Measurements from ENCODE around the gene GPR142.

The GPR142 gene

GRCh38 chr17:74369665-74370490 lies 2.6 kb downstream of the GPR142 start:
- no peak for DNase-seq (ENCODE audit: low read depth)

GRCh38 chr17:74371653-74372147 lies 4.4 kb downstream of the GPR142 start:
- DNase-seq (ENCODE audit: low read depth) = no peak

DNA sequence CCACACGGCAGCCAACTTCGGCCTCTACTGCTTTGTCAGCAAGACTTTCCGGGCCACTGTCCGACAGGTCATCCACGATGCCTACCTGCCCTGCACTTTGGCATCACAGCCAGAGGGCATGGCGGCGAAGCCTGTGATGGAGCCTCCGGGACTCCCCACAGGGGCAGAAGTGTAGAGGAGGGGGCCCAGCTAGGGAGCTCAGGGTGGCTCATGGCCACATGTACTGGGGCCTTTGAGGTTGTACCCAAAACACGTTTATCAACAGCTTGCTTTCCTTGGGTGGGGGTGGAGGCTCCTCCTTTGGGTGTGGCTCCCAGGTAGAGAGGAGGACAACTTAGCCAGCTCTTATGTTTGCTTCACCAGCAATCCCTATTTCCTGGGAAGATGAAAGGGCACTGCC lies 5.1 kb downstream of the GPR142 start:
- no peak for DNase-seq (ENCODE audit: low read depth)

- DNase-seq (ENCODE audit: low read depth) = no peak
These were observed 6.7 kb downstream of the GPR142 start for GRCh38 chr17:74373838-74374606.

DNA sequence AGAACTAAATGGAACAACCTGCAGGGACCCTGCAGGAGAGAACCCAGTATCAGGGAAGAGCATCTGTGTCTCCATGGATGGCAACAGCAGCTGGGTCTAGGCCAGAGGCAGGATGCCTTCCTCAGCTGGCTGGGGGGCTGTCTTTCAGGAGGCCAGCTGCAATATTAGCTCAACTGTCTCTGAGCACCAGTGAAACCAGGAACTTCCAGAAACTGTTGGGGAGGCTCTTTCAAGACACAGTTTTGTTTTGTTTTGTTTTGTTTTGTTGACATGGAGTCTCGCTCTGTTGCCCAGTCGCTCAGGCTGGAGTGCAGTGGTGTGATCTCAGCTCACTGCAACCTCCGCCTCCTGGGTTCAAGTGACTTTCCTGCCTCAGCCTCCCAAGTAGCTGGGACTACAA lies 7.6 kb downstream of the GPR142 start:
- no peak for DNase-seq (ENCODE audit: low read depth)

- peak; percentile 69 for DNase-seq (ENCODE audit: low read depth)
These were observed 12.3 kb downstream of the GPR142 start for GRCh38 chr17:74379495-74380085.

- DNase-seq (ENCODE audit: low read depth) = no peak
These were observed 13.0 kb downstream of the GPR142 start for GRCh38 chr17:74380086-74380958.

GRCh38 chr17:74380959-74381808 lies 13.9 kb downstream of the GPR142 start:
- DNase-seq (ENCODE audit: low read depth) = no peak

- DNase-seq (ENCODE audit: low read depth) = no peak
These were observed 15.8 kb downstream of the GPR142 start for GRCh38 chr17:74383141-74383540.

DNA sequence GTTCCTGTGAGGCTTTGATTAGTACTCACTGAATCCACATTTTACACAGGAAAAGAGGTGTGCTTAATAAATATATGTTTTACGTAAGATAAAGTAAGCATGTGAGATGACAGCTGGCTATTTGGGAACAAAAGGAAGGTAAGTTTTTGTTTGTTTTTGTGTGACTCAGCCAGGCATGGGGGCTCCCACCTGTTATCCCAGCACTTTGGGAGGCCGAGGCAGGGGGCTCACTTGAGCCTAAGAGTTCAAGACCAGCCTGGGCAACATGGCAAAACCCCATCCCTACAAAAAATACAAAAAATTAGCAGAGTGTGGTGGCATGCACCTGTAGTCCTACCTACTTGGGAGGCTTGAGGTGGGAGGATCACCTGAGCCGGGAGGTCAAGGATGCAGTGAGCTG lies 17.9 kb downstream of the GPR142 start:
- no peak for DNase-seq (ENCODE audit: low read depth)

DNA sequence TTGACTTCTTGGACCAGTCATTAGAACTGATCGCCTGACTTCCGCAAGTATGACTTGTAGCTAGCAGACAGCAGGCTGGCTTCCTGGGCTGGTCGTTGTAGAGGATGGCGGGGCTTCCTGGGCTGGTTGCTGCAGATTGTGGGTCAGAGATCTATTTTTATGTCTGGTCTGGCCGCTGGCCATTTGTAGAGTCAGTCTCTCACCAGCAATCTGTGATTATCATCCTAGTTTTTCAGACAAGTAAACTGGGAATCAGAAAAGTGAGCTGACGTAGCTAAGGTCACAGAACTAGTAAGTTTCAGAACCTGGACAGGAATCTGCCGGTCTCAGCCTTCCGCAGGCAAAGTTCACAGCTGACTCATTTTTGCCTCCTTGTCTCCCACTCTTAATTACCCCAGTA lies 19.1 kb downstream of the GPR142 start:
- no peak for DNase-seq (ENCODE audit: low read depth)

GRCh38 chr17:74387365-74388218 lies 20.3 kb downstream of the GPR142 start:
- no peak for DNase-seq (ENCODE audit: low read depth)

GRCh38 chr17:74389084-74389753 lies 21.9 kb downstream of the GPR142 start:
- no peak for DNase-seq (ENCODE audit: low read depth)

DNA sequence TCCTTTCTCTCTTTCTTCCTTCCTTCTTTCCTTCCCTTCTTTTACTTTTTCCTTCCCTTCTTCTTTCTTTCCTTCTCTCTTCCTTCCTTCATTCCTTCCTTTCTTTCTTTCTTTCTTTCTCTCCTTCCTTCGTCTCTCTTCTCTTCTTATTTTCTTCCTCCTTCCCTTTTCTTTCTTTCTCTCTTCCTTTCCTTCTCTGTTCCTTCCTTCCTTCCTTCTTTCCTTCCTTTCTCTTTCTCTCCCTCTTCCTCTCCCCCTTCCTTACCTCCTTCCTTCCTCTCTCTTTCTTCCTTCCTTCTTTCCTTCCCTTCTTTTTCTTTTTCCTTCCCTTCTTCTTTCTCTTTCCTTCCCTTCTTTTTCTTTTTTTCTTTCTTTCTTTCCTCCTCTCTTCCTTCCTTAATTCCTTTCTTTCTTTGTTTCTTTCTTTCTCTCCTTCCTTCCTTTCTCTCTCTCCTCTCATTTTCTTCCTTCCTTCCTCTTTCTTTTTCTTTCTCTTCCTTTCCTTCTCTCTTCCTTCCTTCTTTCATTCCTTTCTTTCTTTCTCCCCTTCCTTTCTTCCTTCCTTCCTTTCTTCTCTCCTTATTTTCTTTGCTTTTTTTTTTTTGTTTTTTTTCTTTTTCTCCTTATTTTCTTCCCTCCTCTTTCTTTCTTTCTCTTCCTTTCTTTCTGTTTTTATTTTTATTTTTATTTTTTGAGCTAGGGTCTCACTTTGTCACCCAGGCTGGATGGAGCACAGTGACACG lies 22.8 kb downstream of the GPR142 start:
- DNase-seq (ENCODE audit: low read depth) = no peak

- no peak for DNase-seq (ENCODE audit: low read depth)
These were observed 23.7 kb downstream of the GPR142 start for GRCh38 chr17:74390680-74391653.

DNA sequence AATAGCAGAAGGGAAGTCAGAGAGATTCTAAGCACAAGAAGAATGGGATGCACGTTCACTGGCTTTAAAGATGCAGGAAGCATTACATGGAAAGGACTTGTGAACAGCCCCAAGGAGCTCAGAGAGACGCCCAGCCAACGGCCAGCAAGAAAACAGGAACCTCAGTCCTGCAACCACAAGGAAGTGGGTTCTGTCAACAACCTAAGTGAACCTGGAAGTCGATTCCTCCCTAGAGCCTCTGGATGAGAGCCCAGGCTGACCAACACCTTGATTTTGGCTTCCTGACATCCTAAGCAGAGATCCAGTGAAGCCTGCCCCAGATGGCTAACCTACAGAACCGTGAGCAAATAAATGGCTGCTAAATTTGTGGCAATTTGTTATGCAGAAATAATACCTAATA lies 24.5 kb downstream of the GPR142 start:
- DNase-seq (ENCODE audit: low read depth) = no peak

DNA sequence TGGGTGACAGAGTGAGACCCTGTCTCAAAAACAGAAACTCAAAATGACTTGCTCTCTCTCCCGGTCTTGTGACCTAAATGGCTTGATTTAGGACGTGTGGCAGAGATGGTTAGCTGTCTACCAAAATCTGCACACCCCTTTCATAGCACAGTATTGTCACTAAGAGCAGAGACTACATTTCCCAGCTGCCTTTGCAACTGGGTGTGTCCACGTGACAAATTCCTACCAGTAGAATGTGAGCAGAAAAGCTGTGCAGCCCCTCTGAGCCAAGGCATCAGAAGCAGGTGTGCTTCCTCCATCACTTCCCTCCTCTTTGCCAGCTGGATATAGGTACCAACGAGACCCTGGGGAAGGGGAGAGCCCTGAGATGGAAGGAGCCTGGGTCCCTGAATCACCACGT lies 25.5 kb downstream of the GPR142 start:
- DNase-seq (ENCODE audit: low read depth) = no peak
